ENCODE results near the gene ACSF3.

The ACSF3 gene

DNA sequence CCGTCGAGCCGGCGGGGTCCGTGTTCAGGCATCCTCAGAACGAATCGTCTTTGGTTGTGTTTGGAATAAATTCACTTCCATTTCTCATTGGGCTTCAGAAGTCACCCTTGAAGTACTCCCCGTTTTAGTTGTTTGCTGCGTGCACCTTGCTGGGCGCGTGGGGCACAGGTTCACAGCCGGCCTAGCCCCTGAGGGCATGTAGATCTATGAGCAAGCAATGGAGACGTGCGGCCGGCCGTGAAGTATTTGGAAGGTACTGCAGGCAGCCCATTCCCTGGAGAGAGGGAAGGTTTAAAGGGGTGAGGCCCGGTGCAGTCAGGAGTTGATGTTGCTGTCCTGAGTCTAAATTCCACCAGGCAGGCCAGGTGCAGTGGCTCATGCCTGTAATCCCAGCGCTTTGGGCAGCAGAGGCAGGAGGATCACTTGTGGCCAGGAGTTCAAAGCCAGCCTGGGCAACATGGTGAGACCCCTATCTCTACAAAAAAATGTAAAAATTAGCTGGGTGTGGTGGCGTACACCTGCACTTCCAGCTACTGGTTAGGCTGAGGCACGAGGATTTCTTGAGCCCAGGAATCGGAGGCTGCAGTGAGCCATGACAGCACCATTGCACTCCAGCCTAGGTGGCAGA lies 714 bp downstream of the ACSF3 start:
- peak in 1 of 3 donors; percentile 27 for DNase-seq (ENCODE audit: low read depth in 2 of 3, low spot score in 1 of 3)

DNA sequence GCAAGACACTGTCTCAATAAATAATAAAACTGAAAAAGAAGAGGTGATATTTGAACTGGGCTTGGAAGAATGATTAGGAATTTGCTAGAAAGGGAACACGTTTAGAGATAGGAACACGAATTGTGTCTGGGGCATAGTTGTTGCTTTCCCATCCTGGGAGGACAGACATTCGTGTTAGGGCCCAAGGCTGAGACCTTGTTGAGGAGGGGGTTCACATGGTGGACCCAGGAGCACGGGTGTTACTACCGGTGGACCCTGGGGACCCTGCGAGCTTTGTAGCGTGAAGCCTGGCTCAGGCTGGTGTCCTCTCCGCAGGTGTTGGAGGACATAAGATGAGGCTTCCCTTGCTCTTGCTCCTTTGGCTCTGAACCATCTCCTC lies 1.2 kb downstream of the ACSF3 start:
- DNase-seq (ENCODE audit: low read depth in 2 of 3, low spot score in 1 of 3): no peak

DNA sequence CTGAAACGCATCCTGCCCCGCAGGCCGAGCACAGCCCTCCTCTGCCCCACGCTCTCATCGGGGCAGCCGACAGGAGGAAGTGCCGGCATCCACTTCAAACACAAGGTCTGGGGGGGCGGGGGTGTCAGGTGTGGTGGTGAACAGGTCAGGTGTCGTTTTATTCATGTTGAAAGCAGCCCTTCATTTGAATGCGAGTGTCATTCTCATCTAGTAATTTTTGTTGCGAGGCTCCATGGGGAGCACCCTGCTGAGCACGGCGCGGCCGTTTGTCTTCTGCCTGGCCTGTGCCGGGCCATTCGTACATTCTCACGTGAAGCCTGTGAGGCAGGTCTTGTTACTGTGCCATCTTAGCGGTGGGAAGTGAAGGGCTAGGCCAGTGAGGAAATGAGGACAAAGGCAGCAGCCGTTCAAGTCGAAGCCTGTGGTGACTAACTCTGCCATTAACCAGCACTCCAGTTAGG lies 1.9 kb downstream of the ACSF3 start:
- DNase-seq (ENCODE audit: low read depth in 2 of 3, low spot score in 1 of 3): no peak

DNA sequence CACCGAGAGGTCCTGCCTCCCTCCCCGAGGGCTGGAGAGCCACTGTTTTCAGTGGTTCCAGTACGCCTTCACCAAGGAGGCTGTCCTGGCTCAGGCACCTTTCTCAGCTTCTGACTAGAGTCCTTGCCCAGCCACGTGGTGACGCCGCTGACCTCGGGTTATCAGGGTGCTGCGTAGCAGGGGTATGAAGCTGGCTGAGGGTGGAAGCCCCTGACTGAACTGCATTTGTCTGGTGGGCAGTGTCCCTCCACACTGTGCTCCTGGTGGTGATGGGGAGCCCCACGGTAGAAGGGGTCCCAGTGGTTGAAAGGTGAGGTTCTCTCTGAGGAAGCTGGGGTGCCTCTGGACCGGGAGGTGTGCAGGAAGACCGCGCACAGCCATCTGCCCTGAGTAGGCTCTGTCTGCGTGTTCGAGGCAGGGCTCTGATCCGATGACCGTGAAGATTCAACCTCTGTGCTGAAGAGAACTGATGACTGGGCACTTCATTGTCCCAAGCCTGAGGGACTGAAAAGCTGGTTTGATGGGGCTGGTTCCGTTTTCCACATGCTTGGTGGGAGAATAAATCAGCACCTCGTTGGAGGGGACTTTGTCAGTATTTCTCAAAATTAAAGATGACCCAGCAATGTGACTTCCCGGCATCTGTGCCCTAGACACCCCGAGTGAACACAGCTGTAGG lies 2.5 kb downstream of the ACSF3 start:
- DNase-seq (ENCODE audit: low read depth in 2 of 3, low spot score in 1 of 3): no peak

DNA sequence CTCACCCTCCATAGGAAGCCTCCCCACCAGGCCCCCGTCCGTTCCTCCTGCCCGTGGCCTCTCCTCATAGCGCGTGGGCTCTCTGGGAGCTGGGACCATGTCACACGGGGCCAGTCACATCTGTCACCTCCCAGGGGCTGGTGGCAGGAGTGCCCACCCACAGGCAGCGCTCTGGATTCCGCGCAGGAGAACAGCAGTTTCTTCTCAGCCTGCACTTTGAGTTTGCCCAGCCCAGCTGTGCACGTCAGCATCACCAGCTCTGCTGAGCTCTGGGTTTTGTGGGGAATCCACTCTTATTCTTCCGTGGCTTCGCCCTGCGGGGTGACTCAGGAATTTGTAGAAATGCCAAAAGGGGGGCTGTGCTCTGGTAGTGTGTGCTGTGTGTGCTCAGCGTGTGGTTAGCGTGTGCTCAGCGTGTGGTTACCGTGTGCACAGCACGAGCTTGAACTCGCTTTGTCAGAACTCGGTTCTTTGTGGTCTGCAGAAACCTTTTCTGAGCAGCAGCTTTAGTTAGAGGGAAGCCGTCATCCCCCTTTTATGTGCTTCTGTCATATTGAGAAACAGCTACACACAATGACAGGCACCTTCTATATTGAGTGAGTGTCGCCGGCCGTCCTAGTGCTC lies 3.2 kb downstream of the ACSF3 start:
- DNase-seq (ENCODE audit: low read depth in 2 of 3, low spot score in 1 of 3): peak; percentile 30 to 75 (median 71)

DNA sequence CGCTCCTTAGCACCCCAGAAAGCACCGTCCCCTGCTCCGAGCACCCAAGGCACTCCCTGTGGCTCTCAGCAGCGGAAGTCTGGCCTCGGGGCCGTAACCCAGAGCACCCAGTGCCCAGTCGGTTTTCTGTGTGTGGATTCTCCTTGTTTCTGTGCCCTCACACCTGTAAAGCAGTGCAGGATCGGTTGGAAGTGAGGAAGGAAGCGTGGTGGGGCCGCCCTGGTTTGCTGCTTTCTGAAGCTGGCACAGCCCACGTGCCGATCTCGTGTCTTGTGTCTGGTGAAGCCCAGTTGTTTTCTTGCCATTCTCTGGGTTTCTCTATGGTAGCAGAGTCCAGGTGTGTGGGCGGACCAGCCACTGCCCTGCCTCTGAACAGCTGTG lies 3.7 kb downstream of the ACSF3 start:
- DNase-seq (ENCODE audit: low read depth in 2 of 3, low spot score in 1 of 3): no peak

DNA sequence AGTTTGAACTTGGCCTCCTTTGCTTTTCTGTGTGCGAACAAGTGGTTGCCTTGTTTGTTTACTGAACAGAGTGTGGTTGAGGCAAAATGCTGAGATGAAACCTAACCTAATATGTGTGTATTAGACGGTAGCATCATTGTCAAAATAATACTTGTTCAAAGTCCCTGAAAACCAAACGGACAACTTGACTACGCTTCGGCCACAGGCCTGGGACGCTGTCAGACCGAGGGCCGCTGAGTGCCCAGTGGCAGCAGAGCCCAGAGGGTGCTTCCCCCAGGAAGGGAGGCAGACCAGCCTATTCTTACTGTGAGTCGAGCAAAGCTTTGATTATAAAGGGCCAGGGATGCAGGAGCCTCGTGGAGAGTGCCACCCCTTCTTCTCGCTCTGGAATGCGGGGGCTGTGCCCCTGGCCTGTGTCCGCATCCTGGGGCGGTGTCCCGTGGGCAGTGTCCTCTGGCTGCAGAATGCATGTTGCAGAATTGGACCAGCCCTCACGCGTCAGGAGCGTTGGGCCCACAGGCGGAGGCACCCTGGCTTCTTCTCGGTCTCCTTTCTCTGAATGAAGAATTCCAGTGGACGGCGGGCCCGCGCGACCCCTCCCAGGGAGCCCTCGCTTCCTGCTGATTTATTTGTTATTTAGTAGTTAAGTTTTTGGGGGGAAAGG lies 5.2 kb downstream of the ACSF3 start:
- DNase-seq (ENCODE audit: low read depth in 2 of 3, low spot score in 1 of 3): no peak

DNA sequence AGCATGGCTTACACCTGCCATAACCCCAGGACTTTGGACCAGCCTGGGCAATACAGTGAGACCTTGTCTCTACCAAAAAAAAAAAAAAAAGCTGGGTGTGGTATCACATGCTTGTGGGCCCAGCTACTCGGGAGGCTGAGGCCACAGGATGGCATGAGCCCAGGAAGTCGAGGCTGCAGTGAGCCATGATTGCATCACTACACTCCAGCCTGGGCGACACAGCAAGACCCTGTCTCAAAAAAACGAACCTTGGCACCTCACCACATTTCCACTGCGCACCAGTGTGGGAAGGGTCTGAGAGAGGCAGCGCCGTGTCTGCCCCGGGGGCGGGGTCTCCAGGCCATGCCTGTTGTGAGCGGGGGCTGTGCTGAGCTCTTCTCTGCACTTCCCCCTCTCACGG lies 6.3 kb downstream of the ACSF3 start:
- DNase-seq (ENCODE audit: low read depth in 2 of 3, low spot score in 1 of 3): no peak

DNA sequence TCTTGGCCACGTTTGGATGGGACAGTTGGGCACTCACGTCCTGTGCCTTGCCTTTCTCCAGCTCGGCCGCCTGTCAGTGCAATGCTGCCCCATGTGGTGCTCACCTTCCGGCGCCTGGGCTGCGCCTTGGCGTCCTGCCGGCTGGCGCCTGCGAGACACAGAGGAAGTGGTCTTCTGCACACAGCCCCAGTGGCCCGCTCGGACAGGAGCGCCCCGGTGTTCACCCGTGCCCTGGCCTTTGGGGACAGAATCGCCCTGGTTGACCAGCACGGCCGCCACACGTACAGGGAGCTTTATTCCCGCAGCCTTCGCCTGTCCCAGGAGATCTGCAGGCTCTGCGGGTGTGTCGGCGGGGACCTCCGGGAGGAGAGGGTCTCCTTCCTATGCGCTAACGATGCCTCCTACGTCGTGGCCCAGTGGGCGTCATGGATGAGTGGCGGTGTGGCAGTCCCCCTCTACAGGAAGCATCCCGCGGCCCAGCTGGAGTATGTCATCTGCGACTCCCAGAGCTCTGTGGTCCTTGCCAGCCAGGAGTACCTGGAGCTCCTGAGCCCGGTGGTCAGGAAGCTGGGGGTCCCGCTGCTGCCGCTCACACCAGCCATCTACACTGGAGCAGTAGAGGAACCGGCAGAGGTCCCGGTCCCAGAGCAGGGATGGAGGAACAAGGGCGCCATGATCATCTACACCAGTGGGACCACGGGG lies 7.1 kb downstream of the ACSF3 start:
- no peak for DNase-seq (ENCODE audit: low read depth in 2 of 3, low spot score in 1 of 3)

DNA sequence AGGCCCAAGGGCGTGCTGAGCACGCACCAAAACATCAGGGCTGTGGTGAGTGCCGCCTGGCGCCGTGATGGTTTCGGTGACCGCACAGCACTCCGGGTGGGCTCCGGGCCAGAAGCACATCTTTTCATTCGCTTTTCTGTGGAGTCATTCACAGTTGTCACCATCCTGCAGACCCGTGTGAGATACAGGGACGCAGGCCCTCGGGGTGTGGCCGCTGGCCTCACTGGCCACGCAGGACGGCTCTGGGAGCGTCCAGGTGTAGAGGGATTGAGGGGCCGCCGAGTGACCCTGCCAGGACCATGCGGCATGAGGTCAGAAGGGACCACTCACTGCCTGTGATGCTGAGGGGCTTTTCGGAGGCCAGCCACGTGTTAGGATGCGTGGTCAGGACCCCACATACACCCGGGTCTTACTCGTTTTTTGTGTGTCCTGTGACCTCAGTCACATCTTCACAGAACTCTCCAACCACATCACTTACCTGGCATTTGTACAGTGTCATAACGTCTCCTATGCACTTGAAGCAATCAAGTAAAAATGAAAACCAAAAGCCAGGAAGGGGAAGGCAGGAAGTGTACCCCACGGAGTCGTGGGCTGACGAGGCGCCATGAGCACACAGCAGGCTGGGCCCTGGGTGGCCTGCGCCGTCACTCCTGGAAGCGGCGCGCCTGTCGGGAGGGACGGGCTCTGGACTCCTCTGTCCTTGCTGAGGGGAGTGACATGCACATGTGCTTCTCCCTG lies 7.8 kb downstream of the ACSF3 start:
- no peak for DNase-seq (ENCODE audit: low read depth in 2 of 3, low spot score in 1 of 3)

DNA sequence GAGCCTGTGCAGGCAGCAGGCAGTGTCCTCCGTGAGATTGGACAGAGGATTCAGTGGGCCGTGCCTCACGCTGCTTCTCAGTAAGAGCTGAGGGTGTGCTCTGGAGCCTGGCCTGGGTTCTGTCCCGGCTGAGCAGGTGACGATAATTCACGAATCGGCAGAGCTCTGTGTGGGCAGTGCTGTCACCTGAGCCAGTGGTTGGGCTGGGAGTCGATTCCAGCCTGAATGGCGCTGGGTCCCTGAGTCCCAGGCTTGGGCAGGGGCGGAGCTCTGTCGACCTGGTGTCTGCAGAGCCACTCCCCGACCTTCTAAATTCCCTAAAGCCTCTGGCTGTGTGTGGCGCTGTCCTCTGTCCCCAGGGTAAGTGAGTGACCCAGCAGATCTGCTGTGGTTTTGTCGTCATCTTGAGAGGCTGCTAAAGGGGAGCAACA lies 8.4 kb downstream of the ACSF3 start:
- no peak for DNase-seq (ENCODE audit: low read depth in 2 of 3, low spot score in 1 of 3)

DNA sequence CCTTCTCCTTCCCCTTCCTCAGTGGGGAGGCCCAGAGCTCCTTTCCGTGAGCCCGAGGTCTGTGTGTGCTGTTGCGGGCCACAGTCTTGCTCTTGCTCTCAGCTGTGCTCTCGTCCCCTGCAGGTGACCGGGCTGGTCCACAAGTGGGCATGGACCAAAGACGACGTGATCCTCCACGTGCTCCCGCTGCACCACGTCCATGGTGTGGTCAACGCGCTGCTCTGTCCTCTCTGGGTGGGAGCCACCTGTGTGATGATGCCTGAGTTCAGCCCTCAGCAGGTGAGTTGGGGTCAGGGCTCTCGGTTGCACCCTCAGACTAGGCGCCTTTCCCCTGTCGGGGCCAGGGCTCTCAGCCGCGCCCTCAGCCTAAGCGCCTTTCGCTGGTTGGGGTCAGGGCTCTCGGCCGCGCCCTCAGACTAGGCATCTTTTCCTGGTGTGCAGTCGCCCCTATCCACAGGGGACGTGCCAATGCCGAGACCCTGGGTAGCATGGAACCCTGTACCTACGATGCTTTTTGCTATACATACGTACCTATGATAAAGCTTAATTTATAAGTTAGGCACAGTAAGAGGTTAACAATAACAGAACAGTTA lies 8.9 kb downstream of the ACSF3 start:
- DNase-seq (ENCODE audit: low read depth in 2 of 3, low spot score in 1 of 3): no peak

DNA sequence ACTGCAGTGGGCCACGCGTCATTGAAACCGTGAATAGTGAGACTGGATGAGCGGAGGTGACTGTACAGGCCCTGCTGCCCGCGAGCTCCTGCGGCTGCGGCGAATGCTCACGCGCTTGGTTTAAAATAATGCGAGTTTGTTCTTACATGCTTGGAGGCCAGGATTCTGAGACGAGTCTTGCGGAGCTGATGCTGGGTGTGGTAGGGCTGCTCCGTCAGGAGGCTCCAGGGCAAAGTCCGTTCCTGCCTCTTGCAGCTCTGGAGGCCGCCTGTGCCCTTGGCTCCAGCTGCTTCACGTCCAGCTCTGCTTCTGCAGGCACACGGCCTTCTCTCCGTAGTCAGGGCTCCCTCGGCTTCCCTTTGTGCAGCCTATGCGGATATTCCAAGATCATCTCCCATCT lies 9.5 kb downstream of the ACSF3 start:
- no peak for DNase-seq (ENCODE audit: low read depth in 2 of 3, low spot score in 1 of 3)

DNA sequence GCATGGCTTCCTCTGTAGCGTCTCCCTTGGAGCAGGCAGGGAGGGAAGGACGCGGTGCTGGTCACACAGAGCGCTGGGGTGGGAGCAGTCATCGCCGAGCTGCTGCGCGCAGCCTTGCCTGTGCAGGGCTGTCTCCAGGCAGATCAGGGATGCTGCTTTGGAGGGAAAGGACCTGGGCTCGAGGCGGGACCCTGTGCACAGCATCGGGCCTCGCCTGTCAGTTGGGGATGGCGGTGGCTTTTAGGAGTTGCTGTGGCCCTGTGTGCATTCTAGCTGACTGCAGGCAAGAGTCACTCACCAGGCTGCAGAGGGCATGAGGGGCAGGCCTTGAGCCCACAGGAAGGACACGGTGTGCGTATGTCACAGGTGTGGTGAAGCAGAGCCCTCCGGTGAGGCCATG lies 10.1 kb downstream of the ACSF3 start:
- DNase-seq (ENCODE audit: low read depth in 2 of 3, low spot score in 1 of 3): no peak

DNA sequence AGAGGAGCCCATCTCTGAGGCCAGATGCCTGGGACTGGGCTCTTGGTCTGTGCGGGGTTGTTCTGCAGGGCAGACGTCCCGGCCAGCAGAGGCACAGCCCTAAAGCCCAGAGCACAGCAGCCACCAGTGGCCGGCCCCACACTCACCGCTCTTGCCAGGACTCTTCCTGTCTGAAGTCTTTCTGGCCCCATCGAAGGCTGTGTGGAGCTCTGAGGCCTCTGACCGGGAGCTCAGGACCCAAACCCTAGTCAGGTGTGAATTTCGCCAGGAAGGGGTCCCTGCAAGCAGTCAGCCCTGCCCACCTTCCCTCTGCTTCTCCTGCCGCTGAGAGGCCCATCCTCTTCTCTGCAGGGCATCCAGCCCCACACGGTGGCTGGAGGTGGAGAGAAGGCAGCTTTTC lies 10.7 kb downstream of the ACSF3 start:
- no peak for DNase-seq (ENCODE audit: low read depth in 2 of 3, low spot score in 1 of 3)

DNA sequence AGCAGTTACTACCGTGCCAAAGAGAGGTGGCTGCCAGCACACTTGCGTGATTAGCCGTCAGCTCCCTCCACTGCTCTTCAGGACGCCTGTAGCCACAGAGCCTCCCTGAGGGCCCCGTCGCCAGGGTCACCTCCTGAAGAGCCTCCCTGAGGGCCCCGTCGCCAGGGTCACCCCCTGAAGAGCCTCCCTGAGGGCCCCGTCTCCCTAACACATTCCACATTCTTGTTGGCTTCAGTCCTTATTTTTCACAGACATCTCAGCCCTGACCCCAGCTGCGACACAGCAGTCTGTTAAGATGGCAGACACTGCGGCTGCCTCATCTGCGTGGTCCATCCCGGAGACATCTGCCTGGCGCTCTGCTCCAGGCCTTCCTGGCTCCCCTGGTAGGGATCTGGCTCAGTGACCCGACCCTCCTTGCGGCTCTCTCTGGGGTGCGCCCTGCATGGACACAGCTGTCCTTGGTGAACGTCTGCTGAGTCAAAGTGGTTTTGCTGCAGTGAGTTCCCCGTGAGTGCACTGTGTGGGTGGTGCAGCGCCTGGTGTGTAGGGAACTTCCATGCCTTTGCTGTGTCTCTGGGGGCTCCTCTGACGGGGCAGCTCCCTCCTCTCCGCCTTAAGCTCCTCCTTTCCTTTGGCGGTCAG lies 11.4 kb downstream of the ACSF3 start:
- DNase-seq (ENCODE audit: low read depth in 2 of 3, low spot score in 1 of 3): no peak

DNA sequence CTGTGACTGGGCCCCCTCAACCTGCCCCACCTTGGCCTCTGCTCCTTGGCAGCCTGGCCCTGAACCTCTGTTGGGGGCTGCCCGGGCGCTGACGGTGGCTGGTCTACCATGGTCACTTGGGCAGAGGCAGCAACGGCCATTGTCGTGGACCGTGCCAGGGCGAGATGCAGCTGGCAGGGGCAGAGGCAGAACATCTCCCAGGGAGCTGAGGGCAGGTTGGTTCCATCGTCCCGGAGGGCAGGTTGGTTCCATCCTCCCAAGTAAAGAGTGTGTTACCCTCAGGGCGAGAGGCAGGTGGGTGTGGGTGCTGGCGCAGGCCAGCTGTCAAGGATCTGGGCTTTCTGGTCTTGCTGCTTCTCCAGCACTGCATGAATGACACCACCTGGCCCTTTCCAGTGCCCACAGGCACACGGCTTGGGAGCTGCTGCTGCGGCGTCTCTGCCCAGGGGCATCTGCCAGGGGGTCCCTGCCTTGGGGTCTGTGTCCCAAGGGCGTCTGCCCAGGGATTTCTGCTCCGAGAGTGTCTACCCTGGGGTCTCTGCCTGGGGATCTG lies 12.0 kb downstream of the ACSF3 start:
- DNase-seq (ENCODE audit: low read depth in 2 of 3, low spot score in 1 of 3): no peak

DNA sequence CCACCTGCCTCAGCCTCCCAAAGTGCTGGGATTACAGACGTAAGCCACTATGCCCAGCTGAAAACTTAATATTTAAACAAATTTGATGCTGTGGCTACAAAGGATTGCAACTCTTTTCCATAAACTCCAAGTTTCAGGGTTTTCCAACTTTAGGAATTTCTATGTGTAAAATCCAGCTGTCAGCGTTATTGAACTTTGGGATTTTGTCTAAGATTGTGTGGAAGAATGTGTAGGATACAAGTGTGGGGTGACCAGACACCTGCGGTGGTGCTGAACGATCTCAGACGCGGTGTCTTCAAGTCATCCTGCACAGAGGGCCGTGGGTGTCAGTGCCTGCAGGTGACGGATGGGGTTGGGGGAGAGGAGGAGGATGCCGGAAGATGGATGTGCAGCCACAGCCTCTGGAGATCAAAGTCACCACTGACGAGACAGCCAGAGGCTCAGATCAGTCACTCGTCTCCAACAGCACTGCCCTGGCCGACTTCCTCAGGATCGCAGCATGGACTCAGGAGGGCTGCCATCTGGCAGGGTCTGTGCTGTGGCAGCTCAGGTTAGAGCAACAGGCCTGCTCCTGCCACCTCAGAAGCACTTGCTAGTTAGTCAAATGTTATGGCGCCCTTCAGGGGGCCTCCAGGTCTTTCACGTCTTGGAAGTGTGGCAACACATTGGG lies 13.0 kb downstream of the ACSF3 start:
- DNase-seq (ENCODE audit: low read depth in 2 of 3, low spot score in 1 of 3): no peak

DNA sequence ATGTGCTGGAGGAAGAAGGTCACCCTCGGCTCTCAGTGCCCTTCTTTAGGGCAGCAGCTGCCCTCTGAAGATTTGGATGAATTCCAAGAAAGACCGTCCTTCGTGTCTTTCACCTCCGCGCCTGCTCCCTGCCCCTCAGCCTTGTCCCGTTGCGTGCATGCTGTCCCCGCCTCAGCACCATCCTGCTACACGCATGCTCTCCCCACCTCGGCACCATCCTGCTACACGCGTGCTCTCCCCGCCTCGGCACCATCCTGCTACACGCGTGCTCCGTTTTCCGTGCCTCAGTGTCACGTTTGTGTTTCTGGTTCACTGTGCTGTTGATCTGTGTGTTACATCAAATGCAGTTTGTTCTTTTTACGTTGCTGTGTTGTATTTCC lies 13.5 kb downstream of the ACSF3 start:
- DNase-seq (ENCODE audit: low read depth in 2 of 3, low spot score in 1 of 3): no peak

Measured in stimulated activated CD4-positive, alpha-beta T cell treated with anti-CD3 and anti-CD28 coated beads, Interleukin-12 subunit alpha, Interleukin-12 subunit beta, amount 100 ng/mL, for 48 hours (primary cell).